Activated T-helper 2 cell treated with anti-CD3 and anti-CD28 coated beads, Interferon-gamma antibody, Interleukin-2, Interleukin-4, amounts not matched to agents 10 μg/mL and 5 μg/mL and 100 μg/mL, durations not matched to agents 14 hours and 24 hours and 36 hours (primary cell): Measurements from ENCODE around the gene CSNK1G1. TPM values are rescaled to one million over a fixed set of nuclear protein-coding genes. Genes with fewer than 3 reads are reported as not detected.
"Not testable (repeated sequence)": the region's sequence is repeated elsewhere in the genome, so short reads cannot be mapped to it uniquely, and the experiment has no call there.

ENCODE experiments used
- DNase-seq: peaks from one replicate; pipeline ENCODE4 v3.0.0; 2021; ENCODE audit warnings: low spot score
- H3K27ac Mint-ChIP-seq: one replicate; pipeline ENCODE4 v1.8.0; 2021; ENCODE audit warnings: mixed read lengths
- H3K27me3 Mint-ChIP-seq: one replicate; pipeline ENCODE4 v1.8.0; 2021; ENCODE audit warnings: low read depth, mixed read lengths
- H3K36me3 Mint-ChIP-seq: one replicate; pipeline ENCODE4 v1.8.0; 2021; ENCODE audit warnings: low read depth, mixed read lengths
- H3K4me1 Mint-ChIP-seq: one replicate; pipeline ENCODE4 v1.8.0; 2021; ENCODE audit warnings: low read depth, mixed read lengths
- H3K4me3 Mint-ChIP-seq: one replicate; pipeline ENCODE4 v1.8.0; 2021; ENCODE audit warnings: low read depth, mild to moderate bottlenecking, moderate library complexity, mixed read lengths
- H3K9me3 Mint-ChIP-seq: one replicate; pipeline ENCODE4 v1.8.0; 2021; ENCODE audit warnings: mixed read lengths
- intact Hi-C: fragments of 100-400 bp; cut with micrococcal nuclease; formaldehyde crosslinking; loops from one replicate; pipeline ENCODE4 v1.15.1; 2023
- total RNA-seq: library from RNA; stranded (reverse); gene quantifications from 2 replicates; pipeline ENCODE4 v1.2.3, GENCODE V29; 2022

The CSNK1G1 gene
- total RNA-seq, 1 donor from 2014 or later: 31.8 TPM

DNA sequence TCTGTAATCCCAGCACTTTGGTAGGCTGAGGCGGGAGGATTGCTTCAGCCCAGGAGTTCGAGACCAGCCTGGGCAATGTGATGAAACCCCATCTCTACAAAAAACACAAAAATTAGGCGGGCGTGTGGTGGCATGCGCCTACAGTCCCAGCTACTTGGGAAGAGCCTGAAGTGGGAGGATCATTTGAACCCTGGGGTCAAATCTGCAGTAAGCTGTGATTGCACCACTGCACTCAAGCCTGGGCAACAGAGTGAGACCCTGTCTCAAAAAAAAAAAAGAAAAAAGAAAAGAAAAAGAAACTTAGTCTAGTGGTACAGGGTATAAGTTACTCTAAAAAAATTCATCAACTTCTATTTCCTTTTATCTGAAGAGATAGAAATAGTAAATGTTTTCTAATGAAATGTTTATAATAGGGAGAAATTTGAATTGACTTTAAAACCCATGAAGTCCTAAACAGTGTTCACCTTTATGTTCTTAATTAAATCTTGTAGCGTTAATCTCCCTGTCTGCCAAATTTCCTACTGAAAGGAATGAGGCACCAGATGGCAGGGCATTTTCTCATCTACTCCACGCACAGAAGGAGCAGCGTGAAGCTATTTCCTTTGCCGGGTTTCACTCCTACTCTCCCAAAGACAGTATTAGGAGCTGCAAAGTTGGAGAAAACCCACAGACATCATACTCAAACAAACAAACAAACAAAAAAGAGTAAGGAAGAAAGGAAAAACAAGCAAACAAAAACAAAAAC, 23.4 kb upstream of the CSNK1G1 start:
- intact Hi-C loops: no loop called here

GRCh38 chr15:64373360-64373759, 17.4 kb upstream of the CSNK1G1 start:
- DNase-seq: no peak
- H3K27me3 Mint-ChIP-seq: no peaks in the 10 kb centered on the region
- peaks cover 10% of the 10 kb centered on the region for H3K4me1 Mint-ChIP-seq
- H3K9me3 Mint-ChIP-seq: no peaks in the 10 kb centered on the region
- peak overlapping the region; percentile 38 for H3K4me3 Mint-ChIP-seq
- H3K27ac Mint-ChIP-seq: peak overlapping the region; percentile 13
- intact Hi-C loops: no loop called here
- peaks cover 34% of the 10 kb centered on the region for H3K36me3 Mint-ChIP-seq

More for the DNA sequence above, 23.4 kb upstream of the CSNK1G1 start:
- peak overlapping the region; percentile 68 for H3K27ac Mint-ChIP-seq
- H3K9me3 Mint-ChIP-seq: no peaks in the 10 kb centered on the region
- peaks cover 23% of the 10 kb centered on the region for H3K36me3 Mint-ChIP-seq
- no peaks in the 10 kb centered on the region for H3K27me3 Mint-ChIP-seq
- peak overlapping the region; percentile 89 for H3K4me3 Mint-ChIP-seq
- DNase-seq: no peak
- peaks cover 16% of the 10 kb centered on the region for H3K4me1 Mint-ChIP-seq

DNA sequence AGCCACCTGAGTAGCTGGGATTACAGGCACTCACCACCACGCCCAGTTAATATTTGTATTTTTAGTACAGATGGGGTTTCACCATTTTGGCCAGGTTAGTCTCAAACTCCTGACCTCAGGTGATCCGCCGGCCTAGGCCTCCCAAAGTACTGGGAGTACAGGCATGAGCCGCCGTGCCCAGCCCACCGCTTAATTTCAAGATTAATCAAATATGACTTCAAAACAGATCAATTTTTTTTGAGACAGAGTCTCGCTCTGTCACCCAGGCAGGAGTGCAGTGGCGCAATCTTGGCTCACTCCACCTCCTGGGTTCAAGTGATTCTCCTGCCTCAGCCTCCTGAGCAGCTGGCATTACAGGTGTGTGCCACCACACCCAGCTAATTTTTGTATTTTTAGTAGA, 15.4 kb upstream of the CSNK1G1 start:
- DNase-seq, H3K9me3 Mint-ChIP-seq, H3K27ac Mint-ChIP-seq, H3K4me3 Mint-ChIP-seq, intact Hi-C loops, H3K27me3 Mint-ChIP-seq: not testable (repeated sequence)
- Mint-ChIP-seq H3K36me3 (peaks cover 39% of the 10 kb centered on the region), H3K4me1 (peaks cover 11% of the 10 kb centered on the region)

- intact Hi-C loops: no loop called here
- H3K27ac Mint-ChIP-seq: no peak overlapping the region
- peaks cover 36% of the 10 kb centered on the region for H3K36me3 Mint-ChIP-seq
- DNase-seq: no peak
- no peak overlapping the region for H3K4me3 Mint-ChIP-seq
- H3K9me3 Mint-ChIP-seq: no peaks in the 10 kb centered on the region
- peaks cover 11% of the 10 kb centered on the region for H3K4me1 Mint-ChIP-seq
- H3K27me3 Mint-ChIP-seq: no peaks in the 10 kb centered on the region
Measured at GRCh38 chr15:64369078-64369607, 13.2 kb upstream of the CSNK1G1 start.

DNA sequence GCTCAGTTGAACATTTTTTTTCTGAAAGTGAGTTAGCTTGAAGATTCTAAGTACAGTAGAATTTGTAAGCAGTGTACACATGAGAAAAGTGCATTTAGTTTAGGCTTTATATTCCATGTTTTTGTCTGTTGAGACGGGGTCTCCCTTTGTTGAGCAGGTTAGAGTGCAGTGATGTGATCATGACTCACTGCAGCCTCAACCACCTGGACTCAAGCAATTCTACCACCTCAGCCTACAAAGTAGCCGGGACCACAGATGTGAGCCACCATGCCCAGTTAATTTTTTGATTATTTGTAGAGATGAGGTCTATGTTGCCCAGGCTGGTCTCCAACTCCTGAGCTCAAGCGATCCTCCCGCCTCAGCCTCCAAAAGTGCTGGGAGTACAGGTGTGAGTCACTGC, 5.3 kb upstream of the CSNK1G1 start:
- no peaks in the 10 kb centered on the region for H3K9me3 Mint-ChIP-seq
- H3K36me3 Mint-ChIP-seq: peaks cover 30% of the 10 kb centered on the region
- DNase-seq: no peak
- no peaks in the 10 kb centered on the region for H3K27me3 Mint-ChIP-seq
- intact Hi-C loops: no loop called here
- no peak overlapping the region for H3K4me3 Mint-ChIP-seq
- H3K27ac Mint-ChIP-seq: no peak overlapping the region
- H3K4me1 Mint-ChIP-seq: peaks cover 8% of the 10 kb centered on the region

DNA sequence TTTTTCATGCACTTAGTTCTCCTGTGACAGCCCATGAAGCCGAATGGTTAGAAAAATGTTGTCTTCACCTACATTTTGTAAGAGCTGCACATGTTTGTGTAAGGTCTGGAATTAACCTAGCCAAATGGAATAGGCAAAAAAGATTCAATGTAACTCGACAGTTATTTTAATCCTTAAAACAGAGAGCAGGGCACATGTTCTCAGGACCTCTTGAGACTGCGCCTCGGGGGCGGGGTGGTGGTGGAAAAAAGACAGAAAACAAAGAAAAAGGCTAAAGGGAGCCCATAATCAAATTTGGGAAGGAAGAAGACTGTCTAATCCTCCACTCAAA, 702 bp upstream of the CSNK1G1 start:
- Mint-ChIP-seq H3K36me3 (peaks cover 22% of the 10 kb centered on the region), H3K27me3 (no peaks in the 10 kb centered on the region), H3K4me3 (peak overlapping the region; percentile 95), H3K9me3 (no peaks in the 10 kb centered on the region), H3K27ac (peak overlapping the region; percentile 95), H3K4me1 (peaks cover 19% of the 10 kb centered on the region)
- intact Hi-C loops: loop anchor here (1.0 to 10.0 kb wide), 6 partner anchors 25 to 262 kb away; partner anchors contain the start of genes CIAO2A, PCLAF, PPIB and SNX1
- DNase-seq: no peak

GRCh38 chr15:64355348-64355943, 527 bp downstream of the CSNK1G1 start:
- H3K27ac Mint-ChIP-seq: peak overlapping the region; percentile 95
- H3K4me1 Mint-ChIP-seq: peaks cover 21% of the 10 kb centered on the region
- no peaks in the 10 kb centered on the region for H3K9me3 Mint-ChIP-seq
- H3K4me3 Mint-ChIP-seq: peak overlapping the region; percentile 95
- intact Hi-C loops: loop anchor here (5.0 to 10.0 kb wide), 4 partner anchors 111 to 261 kb away; partner anchors contain the start of genes CIAO2A, PPIB and SNX1
- peaks cover 18% of the 10 kb centered on the region for H3K36me3 Mint-ChIP-seq
- H3K27me3 Mint-ChIP-seq: no peaks in the 10 kb centered on the region
- DNase-seq: no peak

DNA sequence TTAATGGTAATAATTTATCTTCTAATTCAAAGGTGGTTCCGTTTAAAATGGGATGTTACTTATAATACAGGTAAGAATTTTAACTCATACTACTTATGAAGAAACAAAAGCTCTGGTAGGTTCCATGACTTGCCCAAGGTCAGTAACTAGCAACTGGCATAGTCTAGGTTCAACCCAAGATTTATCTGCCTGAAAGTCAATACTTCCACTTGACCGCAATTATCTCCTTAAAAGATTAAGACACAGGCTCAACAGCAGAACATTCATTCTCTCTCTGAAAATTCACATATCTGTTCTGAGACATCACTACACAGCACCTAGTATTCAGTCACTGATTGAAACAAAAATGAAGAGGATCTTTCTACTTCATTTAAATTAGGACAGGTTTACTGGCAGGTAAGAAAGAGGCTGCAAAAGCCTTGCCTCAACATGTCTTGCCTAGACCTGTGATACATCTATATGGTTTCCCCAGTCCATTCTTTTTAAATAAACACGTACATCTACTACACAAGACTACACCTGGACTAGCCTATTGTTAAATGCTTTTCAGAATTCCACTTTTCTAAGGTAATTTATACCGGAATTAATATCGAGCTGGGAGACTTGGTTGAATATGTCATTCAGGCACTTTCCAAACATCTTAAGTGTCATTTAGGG, 1.2 kb downstream of the CSNK1G1 start:
- intact Hi-C loops: loop anchor here (5.0 to 10.0 kb wide), 4 partner anchors 110 to 260 kb away; partner anchors contain the start of genes CIAO2A, PPIB and SNX1
- H3K9me3 Mint-ChIP-seq: no peaks in the 10 kb centered on the region
- H3K36me3 Mint-ChIP-seq: peaks cover 18% of the 10 kb centered on the region
- H3K4me1 Mint-ChIP-seq: peaks cover 21% of the 10 kb centered on the region
- H3K27ac Mint-ChIP-seq: peak overlapping the region; percentile 95
- H3K4me3 Mint-ChIP-seq: peak overlapping the region; percentile 95
- no peak for DNase-seq
- no peaks in the 10 kb centered on the region for H3K27me3 Mint-ChIP-seq

GRCh38 chr15:64351265-64351664, 4.7 kb downstream of the CSNK1G1 start:
- Mint-ChIP-seq H3K4me3 (no peak overlapping the region), H3K36me3 (peaks cover 35% of the 10 kb centered on the region), H3K9me3 (no peaks in the 10 kb centered on the region), H3K27me3 (no peaks in the 10 kb centered on the region), H3K27ac (no peak overlapping the region), H3K4me1 (peaks cover 20% of the 10 kb centered on the region)
- intact Hi-C loops: loop anchor here (10.0 kb wide), 2 partner anchors 106 to 256 kb away; partner anchors contain the start of genes CIAO2A and SNX1
- DNase-seq: no peak

DNA sequence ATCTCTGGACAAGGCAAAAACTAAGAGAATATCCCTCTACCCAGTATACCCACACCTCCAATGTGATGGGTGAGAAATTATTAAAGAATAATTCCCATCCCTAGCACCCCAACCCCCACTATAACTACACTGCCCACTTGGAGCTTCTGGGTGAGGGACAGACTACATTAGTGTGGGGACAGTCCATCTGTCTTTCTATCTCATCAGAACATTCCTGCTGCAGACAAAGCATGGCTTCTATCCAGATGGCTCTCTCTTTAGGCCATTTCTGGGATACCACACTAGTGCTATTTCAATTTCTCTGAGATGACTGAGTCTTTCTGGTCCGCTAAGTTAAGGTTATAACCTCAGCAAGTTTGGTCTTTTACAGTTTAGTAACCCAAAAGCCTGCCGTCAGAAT, 6.6 kb downstream of the CSNK1G1 start:
- intact Hi-C loops: no loop called here
- Mint-ChIP-seq H3K27ac (no peak overlapping the region), H3K36me3 (peaks cover 33% of the 10 kb centered on the region), H3K9me3 (no peaks in the 10 kb centered on the region), H3K4me1 (peaks cover 21% of the 10 kb centered on the region), H3K4me3 (no peak overlapping the region), H3K27me3 (no peaks in the 10 kb centered on the region)
- DNase-seq: no peak

- Mint-ChIP-seq H3K4me1 (peaks cover 24% of the 10 kb centered on the region), H3K4me3 (no peak overlapping the region), H3K27me3 (no peaks in the 10 kb centered on the region), H3K9me3 (no peaks in the 10 kb centered on the region), H3K27ac (no peak overlapping the region), H3K36me3 (peaks cover 35% of the 10 kb centered on the region)
- intact Hi-C loops: no loop called here
- DNase-seq: no peak
Measured at GRCh38 chr15:64348455-64348854, 7.5 kb downstream of the CSNK1G1 start.

- H3K27me3 Mint-ChIP-seq, H3K9me3 Mint-ChIP-seq, H3K27ac Mint-ChIP-seq, DNase-seq, intact Hi-C loops, H3K4me3 Mint-ChIP-seq: not testable (repeated sequence)
- H3K4me1 Mint-ChIP-seq: peaks cover 31% of the 10 kb centered on the region
- H3K36me3 Mint-ChIP-seq: peaks cover 52% of the 10 kb centered on the region
Measured at GRCh38 chr15:64346242-64346641, 9.7 kb downstream of the CSNK1G1 start.
